GM21447 (cell line): ENCODE measurements around the gene FPR1.
"Not testable (repeated sequence)": the region's sequence is repeated elsewhere in the genome, so short reads cannot be mapped to it uniquely, and the experiment has no call there.

Experiments used
- ATAC-seq: cut with Tn5 transposase; IDR thresholded peaks from one replicate; pipeline ENCODE4 v1.9.1; 2021; ENCODE audit not compliant: unreplicated experiment

FPR1 gene

DNA sequence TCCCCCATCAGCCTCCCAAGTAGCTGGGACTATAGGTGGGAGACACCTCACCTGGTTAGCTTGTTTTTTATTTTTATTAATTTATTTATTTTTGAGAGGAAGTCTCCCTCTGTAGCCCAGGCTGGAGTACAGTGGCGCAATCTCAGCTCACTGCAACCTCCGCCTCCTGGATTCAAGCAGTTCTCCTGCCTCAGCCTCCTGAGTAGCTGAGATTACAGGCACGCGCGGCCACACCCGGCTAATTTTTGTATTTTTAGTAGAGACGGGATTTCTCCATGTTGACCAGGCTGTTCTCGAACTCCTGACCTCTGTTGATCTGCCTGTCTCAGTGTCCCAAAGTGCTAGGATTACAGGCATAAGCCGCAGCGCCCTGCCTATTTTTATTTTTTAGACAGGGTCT lies 13.2 kb downstream of the FPR1 start:
- not testable (repeated sequence) for ATAC-seq

DNA sequence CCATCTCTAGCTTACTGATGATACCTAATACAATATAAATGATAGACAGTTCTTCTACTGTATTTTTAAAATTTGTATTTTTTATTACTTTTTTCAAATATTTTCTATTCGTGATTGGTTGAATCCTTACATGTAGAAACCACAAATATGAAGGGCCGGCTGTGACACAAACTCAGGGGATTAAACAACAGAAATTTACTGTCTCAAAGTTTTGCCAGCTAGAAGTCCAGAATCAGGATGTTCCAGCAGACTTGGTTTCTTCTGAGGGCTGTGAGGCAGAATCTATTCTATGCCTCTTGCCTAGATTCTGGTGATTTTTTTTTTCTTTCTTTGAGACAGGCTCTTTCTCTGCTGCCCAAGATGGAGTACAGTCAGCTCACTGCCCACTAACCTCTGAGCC lies 13.8 kb downstream of the FPR1 start:
- no peak for ATAC-seq

DNA sequence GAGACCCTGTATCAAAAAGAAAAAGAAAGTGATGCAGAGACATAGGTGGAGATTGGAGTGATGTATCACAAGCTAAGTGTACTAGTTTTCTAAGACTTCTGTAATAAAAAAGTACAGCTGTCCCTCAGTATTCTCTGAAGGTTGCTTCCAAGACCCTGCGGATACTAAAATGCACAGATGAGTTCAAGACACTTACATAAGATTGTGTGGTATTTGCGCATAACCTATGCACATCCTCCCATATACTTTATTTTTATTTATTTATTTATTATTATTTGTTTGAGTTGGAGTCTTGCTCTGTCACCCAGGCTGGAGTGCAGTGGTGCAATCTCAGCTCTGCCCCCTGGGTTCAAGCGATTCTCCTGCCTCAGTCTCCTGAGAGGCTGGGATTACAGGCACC lies 14.3 kb downstream of the FPR1 start:
- no peak for ATAC-seq

DNA sequence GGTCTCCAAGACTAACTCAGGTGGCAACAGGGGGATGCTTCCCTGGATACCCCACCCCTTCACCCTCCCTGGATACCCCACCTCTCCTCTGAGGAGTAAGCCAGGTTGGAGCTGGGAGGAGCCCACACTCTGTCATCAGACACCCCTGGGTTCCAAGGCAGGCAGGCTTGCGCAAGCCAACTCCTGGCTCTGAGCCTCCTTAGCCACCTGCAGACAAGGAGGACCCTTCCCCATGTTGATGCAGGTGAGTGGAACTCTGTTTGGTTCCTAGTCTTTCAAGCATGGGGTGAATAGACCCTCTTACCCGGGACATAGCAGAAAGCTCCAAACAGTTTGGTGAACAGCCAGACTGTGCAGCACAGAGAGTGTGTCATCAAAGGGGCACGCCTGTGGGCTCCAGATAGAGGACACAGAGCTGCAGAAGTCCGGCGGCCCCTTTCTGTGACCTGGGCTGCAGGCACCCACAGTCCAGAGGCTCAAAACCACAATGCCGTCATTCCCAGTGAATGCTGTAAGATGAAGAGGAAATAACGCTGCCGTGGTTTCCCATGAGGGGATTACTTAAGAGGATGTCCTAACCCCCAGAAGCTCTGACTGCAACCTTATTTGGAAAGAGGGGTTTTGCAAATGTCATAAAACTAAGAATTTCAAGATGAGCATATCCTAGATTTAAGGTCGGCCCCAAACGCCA lies 15.8 kb downstream of the FPR1 start:
- ATAC-seq: no peak

DNA sequence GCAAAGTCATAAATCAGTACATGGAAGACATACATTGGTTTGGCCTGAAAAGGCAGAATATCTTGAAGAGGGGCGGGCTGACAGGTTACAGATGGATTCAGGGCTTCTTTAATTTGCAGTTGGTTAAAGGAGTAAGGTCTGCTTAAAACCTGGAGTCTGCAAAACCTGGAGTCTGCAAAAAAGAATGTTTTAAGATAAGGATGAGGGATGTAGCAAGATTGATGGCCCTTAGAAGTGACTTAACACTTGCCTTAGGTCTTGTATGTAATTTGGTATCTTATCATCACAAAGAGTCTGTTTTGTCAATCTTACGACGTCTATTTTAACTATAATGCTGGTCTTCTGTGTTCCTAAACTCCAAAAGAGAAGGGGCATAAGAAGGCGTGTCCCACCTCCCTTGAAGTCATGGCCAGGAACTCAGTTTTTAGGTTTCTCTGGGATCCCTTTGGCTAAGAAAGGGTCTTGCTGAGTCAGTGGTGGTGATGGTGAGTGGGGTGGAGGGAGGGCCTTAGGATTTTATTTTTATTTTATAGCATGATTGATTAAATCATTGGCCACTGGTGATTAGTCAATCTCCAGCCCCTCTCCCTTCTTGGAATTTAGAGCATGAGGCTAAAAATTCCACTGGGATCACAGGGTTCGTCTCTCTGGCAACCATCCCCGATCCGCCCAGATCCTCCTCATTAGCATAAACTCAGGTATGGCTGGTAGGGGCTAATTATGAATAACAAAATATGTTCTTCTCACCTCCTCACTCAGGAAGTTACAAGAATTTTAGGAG lies 17.7 kb downstream of the FPR1 start:
- ATAC-seq: no peak

DNA sequence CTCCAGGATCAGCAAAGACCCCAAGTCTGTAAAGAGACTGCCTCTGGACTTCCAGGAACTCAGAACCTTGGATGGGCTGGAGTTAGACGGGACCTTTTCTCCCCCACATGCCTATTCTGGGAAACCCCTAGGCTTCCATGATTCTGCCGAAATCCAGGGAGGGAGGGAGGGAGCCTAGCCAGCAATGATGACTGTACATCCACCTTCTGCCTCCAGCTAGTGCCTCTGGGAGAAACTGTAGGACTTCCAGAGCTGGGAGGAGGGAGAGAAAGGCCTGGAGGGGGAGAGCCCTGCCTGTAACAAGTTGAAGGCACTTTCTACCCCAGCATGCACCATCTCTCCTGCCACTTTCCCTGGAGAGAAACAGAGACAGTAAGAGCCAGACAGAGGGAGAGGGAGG lies 21.9 kb downstream of the FPR1 start:
- ATAC-seq: no peak

DNA sequence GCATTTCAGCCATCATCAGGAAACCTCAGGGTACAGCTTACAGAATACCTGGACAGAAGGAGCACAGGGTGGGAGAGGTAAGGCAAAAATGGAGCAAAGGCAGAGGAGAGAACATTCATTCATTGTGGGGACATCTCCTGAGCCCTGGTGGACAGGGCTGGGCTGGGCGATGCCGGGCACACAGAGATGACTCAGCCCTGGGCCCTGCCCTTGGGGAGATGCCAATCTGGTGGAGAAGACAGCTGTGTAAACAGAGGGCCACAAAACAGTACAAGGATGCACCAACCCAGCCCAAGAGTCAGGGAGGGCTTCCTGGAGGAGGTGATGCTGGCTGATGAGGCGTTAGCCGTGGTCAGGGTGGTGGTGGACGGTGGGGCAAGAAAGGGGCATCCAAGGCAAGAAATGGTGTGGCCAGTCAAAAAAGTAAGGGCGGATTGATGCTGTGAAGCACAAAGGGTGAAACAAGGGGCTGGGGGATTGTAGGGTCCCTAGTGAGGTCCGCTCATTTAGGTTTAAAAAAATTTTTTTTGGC lies 24.3 kb downstream of the FPR1 start:
- no peak for ATAC-seq

DNA sequence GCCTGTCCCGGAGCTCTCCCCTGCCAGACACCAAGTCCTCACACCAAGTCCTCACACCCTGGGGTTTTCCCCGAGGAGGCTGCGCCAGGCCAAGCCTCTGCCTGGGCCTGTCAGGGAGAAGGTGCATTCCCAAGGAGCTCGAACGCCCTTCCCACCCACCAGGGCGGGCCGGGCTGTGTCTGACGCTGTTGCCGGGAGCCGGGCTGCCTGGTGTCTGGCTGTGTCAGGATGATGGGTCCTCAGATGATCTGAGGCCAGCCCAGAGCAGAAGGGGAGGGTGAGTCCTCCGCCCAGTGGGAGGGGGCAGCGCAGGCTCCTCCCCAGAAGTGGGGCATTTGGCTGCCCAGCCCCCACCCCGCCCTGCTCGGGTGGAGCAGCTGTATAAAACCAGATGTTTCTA lies 25.6 kb downstream of the FPR1 start:
- no peak for ATAC-seq

DNA sequence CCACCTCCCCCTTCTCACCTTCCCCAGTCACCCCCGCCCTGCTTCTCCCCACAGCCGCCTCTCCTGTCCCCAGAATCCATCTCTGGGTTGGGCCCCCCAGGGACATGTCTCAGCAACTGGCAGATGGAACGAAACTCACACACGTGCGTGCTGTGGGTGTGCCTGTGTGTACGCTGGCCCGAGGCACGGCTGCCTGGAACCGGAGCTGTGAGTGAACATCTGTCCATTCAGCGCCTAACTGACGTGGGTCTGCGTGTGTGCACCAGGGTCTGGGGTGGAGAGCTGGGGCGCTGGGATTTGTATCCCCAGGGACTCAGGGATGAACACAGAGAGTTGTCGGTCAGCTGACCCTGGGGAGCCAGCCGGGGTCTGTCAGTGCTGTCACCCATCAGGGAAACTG lies 27.1 kb downstream of the FPR1 start:
- ATAC-seq: no peak

DNA sequence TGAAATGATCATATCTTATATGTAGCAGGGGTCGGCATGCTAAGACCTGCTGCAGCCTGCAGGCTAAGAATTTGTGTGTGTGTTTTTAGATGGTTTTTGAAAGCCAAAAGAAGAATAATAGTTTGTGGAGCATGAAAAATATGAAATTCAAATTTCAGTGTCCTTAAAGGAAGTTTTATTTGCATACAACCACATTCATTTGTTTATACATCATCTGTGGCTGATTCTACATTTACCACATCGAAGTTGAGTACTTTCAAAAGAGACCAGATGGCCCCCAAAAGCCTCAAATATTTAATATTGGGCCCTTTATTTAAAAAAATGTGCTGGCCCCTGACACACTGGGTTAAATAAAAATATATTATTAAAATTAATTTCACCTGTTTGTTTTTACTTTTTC lies 29.2 kb downstream of the FPR1 start:
- ATAC-seq: no peak

DNA sequence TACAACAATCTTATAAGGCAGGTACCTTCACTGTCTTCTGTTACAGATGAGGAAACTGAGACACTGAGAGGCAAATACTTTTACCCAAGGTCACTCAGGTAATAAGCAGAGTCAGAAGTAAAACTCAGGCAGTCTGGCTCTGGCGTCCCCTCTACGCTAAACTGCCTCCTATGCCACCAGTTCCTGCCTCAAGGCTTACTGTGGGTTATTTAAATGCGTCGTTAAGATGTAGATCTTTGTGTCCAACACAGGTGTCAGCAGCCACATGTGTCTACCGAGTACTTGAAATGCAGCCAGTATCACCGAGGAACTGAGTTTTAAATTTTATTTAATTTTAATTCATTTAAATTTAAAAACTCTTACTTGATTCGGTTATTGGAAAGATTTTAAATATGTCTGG lies 29.8 kb downstream of the FPR1 start:
- ATAC-seq: no peak

DNA sequence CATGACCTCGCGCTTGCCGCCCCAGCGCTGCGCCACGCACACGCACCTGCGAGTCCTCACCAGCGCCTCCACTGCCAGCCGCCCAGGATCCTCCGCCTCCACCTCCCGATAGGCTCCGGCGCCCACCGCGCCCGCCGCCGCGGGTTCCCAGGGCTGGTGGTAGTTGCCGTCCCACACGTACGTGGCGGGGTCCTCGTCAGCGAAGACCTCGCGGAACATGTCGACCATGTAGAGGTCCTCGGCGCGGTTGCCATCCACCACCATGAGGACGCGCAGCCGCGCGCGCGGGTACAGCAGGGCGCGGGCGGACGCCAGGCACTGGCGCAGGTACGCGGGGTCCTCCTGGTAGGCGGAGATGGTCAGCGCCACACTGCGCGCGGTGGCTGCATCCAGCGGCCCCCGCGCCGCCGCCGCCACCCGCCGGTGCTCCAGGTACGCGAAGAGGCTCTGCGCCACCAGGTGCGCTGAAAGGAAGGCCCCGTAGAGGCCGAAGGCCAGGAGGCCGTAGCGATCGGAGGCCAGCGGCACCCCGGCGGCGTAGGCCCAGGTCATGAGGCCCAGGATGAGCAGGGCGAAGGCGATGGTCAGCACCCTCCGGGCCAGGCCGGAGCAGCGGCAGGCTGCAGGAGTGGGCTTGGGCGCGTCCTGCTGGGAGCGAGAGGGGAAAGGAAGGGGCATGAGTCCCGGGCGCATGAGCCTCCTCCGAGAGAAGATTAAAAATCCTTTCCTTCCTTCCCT lies 32.3 kb downstream of the FPR1 start:
- ATAC-seq: no peak

DNA sequence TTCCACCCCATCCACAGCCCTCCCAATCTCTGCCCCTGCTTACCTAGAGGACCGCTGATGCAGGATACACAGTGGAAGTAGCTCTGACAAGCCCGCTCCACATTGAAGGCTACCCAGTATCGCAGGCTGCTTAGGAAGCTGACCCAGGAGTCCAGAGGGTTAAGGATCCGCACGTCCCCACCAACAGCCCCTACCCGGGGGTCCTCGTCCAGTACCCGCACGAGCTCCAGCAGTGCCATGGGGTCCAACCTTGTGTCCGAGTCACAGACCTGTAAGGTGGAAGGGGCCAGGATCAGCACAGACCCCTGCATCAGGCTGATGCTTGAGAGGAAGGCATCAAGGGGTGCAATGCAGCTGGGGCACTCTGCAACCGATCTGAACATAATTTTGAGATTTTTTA lies 34.8 kb downstream of the FPR1 start:
- no peak for ATAC-seq

DNA sequence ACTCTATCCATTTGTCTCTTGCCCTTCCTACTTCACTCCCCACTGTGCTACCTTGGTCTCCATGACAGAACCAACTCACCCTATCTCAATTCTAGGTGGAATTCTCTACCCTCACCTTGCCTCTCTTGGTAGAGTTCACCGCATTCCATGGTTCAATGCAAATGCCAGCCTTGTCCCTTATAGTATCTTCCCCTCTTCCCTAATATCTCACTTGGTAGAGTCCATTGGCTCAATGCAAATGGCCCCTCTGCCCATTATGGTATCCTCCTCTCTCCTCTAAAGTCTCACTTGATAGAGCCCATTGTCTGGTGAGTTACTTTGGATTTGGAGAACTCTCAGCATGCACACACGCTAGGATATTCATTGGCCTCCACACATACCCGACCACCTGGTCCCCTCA lies 35.8 kb downstream of the FPR1 start:
- no peak for ATAC-seq

DNA sequence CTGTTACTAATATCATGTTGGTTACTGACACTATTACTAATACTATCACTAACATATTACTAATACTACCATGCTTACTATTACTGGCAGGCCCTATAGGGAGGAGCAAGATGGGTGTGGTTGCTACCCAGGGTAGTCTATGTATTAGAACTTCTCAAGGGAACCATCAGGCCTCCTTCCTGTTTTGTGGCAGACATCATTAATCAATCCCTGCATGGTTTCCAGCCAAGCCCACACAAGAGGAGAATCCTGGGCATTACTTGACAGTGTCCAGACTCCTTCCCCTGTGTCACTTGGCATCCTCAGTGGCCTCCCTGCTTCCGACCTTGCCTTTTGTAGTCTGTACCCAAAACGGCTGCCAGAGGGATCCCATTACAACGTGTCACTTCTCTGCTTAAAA lies 36.8 kb downstream of the FPR1 start:
- ATAC-seq: no peak

DNA sequence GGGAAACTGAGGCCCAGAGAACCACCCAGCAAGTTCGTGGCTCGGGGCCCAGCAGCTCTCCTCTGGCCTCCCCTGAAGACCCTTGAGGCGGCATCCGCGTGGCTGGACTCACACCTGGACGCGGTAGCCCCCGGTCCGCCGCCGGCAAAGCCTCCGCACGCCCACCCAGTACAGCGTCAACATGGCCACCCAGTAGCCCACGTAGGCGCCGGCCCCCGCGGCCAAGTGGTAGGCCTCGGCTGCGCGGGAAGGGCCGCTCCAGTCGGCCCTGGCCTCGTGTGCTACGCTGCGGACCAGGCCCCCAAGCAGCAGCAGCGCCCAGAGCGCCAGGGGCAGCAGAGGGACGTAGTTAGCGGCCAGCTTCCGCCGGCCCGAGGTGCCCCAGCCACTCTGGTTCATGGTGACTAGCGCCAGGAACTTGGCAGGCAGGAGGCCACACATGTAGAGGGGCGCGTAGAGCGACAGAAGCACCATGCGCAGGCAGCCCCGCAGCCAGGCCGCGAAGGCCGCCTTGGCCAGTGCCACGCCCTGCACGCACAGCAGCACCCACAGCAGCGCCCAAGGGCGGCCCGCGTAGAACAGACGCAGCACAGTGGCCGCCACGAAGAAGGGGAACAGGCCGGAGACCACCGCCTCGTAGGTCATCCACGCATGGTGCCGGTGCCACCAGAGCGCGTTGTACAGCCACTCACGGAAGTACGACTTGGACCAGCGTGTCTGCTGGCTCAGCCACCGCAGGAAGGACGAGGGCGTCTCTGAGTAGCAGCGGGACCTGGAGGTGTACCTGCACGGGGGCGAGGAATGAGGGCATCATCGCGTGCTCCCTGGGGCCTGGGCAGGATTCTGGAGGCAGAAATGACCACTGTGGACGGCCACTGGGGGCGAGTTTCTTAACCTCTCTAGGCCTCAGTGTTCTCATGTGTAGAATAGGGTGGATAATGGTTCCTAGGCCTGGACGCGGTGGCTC lies 38.1 kb downstream of the FPR1 start:
- ATAC-seq: no peak

DNA sequence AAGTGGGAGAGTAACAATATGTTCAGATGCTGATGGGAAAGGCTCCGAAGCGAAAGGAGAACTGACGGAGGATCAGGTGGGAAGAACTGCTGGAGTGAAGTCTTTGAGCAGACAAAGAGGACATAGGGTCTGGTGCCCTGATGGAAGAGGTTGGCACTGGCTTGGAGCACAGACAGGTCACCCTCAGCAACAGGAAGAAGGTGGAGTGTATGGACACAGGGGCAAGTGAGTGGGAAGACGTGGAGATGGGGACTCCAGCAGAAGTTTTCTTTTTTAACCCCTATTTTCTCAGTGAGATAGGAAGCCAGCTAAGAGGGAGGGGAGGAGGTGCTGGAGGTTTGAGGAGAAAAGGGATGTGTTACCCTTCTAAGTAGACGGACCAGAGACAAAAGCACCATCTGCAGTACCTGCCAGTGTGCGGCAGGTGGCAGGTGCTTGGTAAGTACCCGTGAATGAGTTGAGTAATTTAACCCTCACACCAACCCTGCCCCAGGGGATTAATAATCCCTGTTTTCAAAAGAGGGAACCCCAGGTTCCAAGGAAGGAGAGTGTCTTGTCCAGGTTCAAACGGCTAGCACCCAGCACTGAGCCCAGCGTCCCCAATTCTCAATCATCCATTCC lies 39.1 kb downstream of the FPR1 start:
- ATAC-seq: no peak

DNA sequence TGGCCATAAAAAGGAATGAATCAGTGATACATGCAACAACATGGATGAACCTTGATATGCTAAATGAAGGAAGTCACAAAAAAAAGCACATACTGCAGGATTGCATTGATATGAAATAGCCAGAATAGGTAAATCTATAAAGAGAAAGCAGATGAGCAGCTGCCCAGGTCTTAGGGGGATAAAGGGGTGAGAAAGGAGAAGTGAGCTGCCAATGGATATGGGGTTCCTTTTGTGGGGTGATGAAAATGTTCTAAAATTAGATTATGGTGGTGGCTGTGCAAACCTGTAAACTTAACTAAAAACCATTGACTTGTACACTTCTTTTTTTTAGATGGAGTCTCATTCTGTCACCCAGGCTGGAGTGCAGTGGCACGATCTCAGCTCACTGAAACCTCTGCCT lies 40.0 kb downstream of the FPR1 start:
- no peak for ATAC-seq

DNA sequence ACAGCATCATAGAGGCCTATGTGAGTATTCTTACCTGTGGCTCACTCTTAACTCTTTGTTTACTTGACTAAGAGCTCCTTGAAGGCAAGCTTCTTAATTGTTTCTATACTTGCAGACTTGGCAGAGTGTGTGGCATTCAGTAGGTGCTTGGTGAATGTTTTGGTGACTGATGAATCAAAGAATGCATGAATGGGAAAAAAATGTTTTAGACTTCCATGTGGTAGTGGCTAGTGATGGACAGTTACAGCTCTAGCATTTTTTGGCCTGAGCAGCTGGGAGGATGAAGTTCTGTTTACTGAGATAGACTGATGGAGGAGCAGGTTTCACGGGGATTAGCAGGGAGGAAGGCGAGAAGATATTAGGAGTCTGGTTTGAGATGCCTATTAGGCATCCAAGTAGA lies 41.5 kb downstream of the FPR1 start:
- ATAC-seq: no peak

DNA sequence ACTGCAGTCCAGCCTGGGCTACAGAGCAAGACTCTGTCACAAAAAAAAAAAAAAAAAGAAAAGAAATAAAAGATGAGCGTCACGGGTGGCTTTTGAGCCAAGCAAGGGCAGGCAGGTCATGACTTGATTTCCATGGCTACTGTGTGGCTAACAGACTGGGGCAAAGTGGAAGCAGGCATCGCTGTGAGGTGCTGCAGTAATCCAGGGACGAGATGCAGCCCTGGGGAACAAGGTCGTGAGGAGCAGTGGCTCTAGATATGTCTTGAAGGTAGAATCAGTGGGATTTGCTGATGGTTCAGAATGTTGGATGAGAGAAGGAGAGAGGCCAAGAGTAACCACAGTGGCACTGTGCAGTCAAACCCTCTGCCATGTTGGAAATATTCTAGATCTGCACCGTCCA lies 42.1 kb downstream of the FPR1 start:
- ATAC-seq: no peak
